ENCODE measurements around the gene PTPRT.

DNA sequence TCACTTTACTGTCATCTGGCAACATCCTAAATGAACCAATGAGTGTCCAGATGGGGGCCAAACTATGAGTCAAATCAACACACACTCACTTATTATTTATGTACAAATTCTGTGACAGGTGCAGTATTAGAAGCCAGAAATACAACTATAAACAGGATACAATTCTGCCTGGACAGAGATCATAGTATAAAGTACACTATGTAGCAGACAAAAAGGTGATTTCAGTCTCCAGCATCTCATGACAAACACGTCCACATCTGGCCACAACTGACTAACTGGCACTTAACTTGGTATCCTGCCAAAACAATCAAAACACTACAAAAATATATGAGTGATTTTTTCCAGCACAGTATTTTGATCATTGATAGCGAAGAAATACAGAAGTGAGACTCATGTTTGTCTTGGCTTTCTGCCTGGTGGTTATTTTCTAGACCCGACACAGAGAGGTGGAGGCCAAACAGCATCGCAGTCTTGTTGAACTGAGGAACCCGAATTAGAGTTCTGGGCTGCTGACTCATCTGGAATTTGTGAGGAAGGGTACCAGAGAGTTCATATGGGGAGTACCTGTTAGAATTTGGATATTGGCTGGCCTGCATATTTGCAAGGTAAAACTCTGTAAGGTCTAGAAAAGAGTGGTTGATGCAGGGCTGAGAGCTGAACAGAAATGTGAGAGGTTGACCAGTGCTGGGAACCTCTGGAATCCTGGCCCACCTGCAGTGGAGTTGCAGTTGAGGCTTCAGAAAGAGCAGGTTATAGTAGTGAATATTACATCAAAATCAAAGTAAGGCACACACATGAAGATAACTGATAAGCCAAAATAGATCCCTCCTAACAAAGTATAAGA lies 475.2 kb downstream of the PTPRT start:
- no peak for TF ChIP-seq SIN3A (IDR thresholded peaks at IDR 0.05; ENCODE audit: borderline replicate concordance, low read depth, low read length)
- no peak for TF ChIP-seq CHD2 (IDR thresholded peaks at IDR 0.05; ENCODE audit: low read length, partially characterized antibody)

All from SK-N-SH (cell line).